Bronchial smooth muscle cell (primary cell): ENCODE measurements around the gene CTXN1. TPM values are rescaled to one million over a fixed set of nuclear protein-coding genes. Genes with fewer than 3 reads are reported as not detected.

ENCODE experiments used
- total RNA-seq: library from RNA; depleted of rRNA; stranded (reverse); fragments of >200 nt; gene quantifications from 2 replicates; pipeline ENCODE4 v1.2.1, GENCODE V29; 2014

CTXN1 gene
- 0.26 and 0.63 TPM in 2 replicates for total RNA-seq

DNA sequence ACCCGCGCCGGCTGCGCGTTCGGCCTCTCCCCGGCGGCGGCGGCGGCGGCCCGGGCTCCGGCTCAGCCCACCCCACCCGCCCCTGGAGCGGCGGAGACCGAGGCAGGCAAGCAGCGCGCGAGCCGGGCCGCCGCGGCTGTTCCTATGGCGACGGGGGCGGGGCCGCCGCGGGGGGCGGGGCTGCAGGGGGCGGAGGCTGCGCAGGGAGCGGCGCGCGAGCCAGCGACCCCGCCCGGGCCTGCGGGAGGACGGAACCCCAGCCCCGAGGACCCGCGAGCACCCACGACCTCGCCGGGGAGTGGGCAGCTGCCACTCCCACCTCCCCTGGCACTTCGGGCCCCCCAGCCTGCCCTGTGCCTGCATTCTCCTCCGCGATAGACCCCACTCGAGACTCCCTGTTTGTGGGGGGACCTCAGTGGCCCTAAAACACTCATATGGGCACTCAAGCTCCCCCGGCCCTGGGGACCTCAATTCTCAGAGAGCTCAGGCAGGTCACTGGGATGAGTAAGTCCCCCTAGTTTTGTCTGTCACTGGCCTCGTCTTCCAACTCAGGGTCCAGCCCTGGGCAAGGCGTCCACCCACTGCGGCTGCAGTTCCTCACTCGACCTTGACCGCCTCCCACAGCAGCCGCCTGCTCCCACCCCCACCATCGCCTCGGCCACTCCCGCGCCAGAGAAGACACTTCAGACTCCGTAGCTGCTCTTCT lies at the start of gene CTXN1:
TSS of gene CTXN1 (minus strand) at position 115 of the 706 bp plus-strand sequence. CDS start 597 bp downstream, outside the sequence.

DNA sequence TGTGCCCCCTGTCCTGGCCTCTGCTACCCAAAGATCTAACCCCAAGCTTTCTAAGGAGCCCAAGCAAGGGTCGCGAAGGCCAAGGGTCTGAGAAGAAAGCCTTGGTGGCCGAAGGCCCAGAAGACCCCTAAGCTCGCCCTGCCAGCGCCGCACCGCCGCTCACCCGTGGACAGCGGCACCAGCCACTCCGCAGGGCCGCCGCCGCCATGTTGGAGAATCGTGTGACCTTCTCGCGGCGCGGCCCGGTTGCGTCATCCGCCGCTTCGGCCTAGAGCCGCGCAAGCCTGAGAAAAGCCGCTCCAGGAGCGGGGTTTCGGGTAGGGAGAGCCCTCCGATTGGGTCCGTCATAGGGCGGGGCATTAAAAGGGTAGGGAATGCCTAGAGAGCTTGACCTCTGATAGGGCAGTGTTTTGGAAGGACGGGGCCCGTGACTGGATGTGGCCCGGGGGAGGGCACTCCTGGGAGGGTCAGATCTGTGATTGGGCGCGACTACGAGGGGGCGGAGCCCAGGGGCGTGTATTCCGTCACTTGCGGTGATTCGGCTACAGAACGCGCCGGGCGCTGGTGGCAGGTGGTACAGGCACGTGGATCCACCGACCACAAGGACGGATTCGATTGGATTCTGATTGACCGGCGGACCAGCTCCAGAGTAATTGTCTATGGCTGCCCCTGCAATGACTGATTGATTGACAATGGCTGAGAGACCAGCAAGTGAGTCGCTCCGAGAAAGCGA lies 17.7 kb upstream of the CTXN1 start, which contains the start of gene TIMM44:
TSS of gene TIMM44 (minus strand) at position 223 of the 733 bp plus-strand sequence. CDS start at position 208, 15 bp downstream.

DNA sequence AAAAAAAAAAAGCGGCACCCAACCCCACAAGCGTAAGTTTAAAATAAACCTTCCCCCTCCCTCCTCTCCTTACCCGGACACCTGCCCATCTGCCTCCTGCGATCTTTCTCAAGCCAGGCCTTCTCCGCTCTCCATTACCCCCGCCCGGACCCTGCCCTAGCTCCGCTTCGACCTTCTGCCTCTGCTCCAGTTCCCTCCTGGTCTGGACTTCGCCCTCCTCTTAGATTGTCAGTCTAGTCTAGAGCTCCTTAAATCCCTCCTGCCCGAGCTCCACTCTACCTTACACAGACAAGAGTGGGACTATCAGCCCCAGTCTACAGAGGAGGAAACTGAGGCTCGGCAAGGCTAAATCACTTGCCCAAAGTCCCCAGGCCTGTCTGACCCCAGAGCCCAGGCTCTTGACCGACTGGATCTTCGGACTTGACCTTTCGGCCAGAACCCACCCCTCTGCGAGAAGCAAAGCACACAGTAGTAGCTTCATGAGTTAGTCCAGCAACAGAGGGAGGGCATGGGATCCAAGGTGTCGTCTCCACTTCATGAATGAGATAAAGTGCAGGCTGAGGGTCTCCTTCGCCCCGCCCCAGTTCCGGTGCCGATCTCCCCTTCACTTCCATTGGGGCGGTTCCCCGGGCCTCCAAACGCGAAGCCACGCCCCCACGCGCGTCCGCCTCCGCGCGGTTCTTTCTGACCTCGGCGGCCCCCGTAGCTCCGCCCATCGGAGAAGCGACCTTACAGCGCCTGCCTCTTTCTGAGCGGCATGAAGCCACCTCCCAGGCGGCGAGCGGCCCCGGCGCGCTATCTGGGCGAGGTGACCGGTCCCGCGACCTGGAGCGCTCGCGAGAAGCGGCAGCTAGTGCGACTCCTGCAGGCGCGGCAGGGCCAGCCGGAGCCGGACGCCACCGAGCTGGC lies 6.1 kb downstream of the CTXN1 start, which contains the start of gene SNAPC2:
TSS of gene SNAPC2 (plus strand) at position 729 of the 909 bp plus-strand sequence. CDS start at position 758, 29 bp downstream.

DNA sequence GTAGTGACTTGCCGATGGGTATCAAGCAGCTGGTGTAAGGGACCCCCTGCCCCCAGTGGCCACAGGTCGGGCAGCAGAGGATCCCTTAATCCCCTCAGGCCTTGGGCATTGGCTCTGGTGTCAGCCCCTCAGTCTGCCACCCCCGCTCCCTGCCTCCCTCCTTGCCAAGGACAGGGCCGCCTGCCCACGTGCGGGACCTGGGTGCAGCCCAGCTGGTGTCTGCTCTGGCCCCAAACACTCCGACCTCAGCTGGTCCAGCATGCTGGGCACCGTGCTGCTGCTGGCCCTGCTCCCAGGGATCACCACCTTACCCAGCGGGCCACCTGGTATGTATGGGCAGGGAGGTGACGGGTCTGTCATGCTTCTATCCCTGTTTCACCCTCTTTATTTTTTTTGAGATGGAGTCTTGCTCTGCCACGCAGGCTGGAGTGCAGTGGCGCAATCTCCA lies 11.3 kb downstream of the CTXN1 start, which contains the start of gene TGFBR3L:
TSS of gene TGFBR3L (plus strand) at position 233 of the 448 bp plus-strand sequence.

DNA sequence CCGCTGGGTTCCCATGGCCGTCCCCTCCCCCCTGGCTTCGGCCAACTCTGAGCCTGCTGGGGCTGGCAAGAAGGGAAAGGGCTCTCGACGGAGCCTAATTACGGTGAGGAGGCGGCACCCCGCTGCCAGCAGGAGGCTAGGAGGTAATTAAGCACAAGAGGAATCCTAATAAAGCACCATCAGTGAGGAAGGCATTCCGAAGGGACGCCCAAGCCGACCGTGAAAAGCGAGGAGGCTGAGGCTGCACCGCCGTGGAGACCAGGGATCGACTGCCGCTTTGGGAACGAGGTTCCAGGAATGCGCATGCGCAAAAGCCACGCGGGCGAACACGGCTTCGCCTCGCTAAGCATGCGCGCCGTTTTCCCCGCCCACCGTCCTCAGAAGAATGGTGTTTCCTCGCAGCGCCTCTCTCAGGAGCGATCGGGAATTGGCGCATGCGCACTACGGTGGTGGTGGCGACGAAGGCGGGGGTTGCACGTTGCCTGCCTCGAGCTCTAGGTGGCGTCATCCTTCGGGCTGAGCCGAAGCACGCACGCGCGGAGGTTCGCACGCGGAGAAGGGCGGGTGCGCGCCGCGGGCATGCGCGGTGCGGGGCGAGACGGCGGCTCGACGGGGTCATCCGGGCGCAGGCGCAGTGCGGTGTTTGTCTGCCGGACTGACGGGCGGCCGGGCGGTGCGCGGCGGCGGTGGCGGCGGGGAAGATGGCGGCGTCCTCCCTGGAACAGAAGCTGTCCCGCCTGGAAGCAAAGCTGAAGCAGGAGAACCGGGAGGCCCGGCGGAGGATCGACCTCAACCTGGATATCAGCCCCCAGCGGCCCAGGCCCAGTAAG lies 22.5 kb downstream of the CTXN1 start, which contains the start of gene MAP2K7:
TSS of gene MAP2K7 (plus strand) at position 634 of the 830 bp plus-strand sequence. CDS start at position 702, 68 bp downstream.

DNA sequence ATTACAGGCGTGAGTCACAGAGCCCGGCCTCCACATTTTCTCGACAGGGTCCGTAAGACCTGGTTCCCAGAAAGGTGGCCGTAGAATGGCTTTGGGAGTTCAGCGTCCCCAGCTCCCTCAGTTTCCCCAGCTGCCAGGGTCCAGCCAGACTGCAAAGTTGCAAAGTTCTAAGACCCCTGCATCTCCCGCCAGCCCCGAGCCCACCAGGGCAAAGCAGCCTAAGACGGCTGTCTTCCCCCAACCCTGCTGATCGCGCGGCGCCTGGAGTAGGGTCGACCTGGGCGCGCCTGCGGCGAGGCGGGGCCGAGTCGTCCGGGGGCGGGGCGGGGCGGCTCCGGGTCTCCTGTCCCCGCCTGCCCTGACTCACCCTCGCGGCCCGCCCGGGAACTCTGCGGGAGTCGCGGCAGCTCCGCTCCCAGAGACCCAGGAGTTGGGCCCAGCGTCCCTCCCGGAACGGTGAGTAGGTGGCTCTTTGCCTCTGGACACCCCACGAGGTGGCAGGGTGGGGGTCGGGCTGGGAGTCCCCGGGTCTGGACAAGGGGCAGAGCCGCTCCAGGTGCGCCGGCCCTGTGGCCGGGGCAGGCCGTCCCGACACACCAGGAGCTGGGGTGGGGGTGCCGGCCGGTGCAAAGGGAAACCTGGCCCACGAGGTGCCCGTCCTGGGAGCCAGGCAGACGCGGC lies 37.6 kb downstream of the CTXN1 start, which contains the start of gene LRRC8E:
TSS of gene LRRC8E (plus strand) at position 366 of the 681 bp plus-strand sequence. CDS start 7,094 bp downstream, outside the sequence.

Other genes with a start within 250 kb of the CTXN1 start
- gene MCEMP1, start 249.0 kb downstream of the CTXN1 start, total RNA-seq, result not detected in 2 replicates
- 118 and 218 TPM in 2 replicates for gene TRAPPC5, start 245.3 kb downstream of the CTXN1 start, total RNA-seq
- gene FCER2, start 224.0 kb downstream of the CTXN1 start, total RNA-seq, result not detected in 2 replicates
- not detected in 2 replicates for gene CLEC4G, start 194.0 kb downstream of the CTXN1 start, total RNA-seq
- not detected in 2 replicates for gene CD209, start 178.6 kb downstream of the CTXN1 start, total RNA-seq
- gene CLEC4M, start 162.9 kb downstream of the CTXN1 start, total RNA-seq, result not detected in 2 replicates
- gene EVI5L, start 95.9 kb downstream of the CTXN1 start, total RNA-seq, result 13.4 and 18.3 TPM in 2 replicates
- not detected in 2 replicates for gene PRR36, start 51.7 kb downstream of the CTXN1 start, total RNA-seq
- gene LRRC8E, start 37.6 kb downstream of the CTXN1 start, total RNA-seq, result 4.2 and 5.8 TPM in 2 replicates
- gene MAP2K7, start 22.3 kb downstream of the CTXN1 start, total RNA-seq, result 7.6 and 10.7 TPM in 2 replicates
- gene TGFBR3L, start 11.3 kb downstream of the CTXN1 start, total RNA-seq, result 1.2 and 1.7 TPM in 2 replicates
- gene SNAPC2, start 5.8 kb downstream of the CTXN1 start, total RNA-seq, result 10.4 and 17.7 TPM in 2 replicates
- gene TIMM44, start 17.5 kb upstream of the CTXN1 start, total RNA-seq, result 42.4 and 62.0 TPM in 2 replicates
- 10.2 and 28.5 TPM in 2 replicates for gene ELAVL1, start 79.5 kb upstream of the CTXN1 start, total RNA-seq
- 0.16 TPM in 1 of 2 replicates, not detected in the other for gene CCL25, start 126.6 kb upstream of the CTXN1 start, total RNA-seq
- not detected in 2 replicates for gene FBN3, start 223.5 kb upstream of the CTXN1 start, total RNA-seq